HG03469 (cell line): ENCODE results near the gene KCND3.

Source experiments
- ATAC-seq: cut with Tn5 transposase; IDR thresholded peaks from one replicate; pipeline ENCODE4 v1.9.1; 2021; ENCODE audit warnings: mild to moderate bottlenecking, moderate library complexity, moderate number of reproducible peaks; ENCODE audit not compliant: unreplicated experiment

Gene KCND3

DNA sequence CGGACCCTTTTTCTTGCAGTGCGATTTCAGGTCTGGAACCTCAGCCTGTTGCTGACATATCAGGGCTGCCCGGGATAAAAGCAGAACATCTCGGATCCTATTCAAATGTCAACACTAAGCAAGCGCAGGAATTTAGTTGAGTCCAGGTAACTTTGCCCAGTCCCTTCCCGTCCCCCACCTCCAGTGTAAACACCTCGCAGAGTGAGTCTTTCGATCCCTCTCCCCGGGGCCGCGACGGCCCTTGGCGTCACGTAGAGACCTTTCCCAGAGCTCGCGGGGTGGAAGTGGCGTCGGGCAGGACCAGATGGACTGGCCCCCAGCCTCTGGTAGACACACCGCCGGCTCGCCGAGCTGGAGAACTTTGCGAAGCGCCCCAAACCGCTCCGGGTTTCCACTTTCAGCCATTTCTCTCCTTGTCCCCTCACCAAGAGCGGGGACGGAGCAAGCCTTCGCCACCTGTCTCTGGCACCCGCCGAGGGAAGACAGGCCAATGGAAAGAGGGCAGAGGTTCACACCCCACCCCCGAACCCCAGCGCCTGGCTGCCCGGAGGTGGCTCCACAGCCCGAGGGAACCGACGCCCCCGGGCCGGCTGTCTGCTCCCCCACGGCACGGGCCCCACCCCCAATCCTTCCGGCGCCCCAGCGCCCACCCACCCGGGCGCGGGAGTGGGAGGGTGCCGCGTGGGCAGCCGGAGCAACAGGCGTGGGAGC, 570 bp downstream of the KCND3 start:
- ATAC-seq = no peak

DNA sequence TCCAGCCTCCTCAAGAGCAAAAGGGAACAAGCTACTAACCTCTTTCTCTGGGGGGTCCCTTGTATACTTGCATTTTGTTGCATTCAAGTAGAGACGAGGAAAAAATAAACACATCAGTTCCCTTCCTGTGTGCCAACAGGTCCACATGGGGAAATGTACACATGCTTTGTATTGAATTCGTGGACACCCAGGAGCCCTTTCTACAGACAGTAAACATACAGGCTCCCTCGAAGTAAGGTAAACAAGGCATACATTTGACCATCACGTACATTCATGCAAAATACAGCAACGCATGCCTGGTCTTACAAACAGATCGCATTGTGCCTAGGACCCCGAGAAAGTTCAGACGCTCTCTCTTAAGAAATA, 1.1 kb downstream of the KCND3 start:
- no peak for ATAC-seq

DNA sequence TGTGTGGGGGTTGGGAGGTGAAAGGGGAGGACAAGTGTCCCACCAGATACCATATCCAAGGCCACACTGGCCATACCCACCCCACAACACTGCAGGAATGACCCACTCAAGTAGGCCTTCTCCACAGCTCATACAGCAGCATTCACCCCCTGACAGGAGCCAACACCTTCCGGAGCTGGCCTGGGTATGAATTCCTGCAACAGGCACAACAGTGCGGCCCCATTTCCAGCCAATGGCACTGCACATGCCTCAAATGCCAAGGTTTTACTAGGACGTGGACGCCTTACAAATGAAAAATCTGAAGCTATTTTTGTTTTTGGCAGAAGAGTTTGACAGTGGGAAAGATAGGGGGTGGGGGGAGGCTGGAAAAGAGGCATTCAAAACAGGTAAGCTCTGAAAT, 2.0 kb downstream of the KCND3 start:
- ATAC-seq = no peak

DNA sequence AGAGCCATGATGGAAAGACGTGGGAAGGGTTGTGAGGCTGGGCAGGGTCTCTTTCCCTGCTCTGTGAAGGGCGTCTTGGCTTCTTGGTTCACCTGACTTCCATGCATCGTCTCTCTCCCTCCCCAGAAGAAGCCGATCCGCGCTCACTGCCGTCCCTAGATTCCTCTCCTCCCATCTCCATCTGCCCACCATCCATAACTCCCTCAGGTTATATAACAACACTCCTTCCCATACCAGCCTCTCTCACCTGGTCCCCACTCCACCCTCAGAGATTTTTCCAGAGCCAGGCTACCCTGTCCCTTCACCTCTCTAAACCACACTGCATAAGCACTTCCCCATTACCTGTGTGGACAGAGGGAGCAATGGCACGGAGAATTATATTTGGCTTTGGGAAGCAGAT, 6.0 kb downstream of the KCND3 start:
- no peak for ATAC-seq

DNA sequence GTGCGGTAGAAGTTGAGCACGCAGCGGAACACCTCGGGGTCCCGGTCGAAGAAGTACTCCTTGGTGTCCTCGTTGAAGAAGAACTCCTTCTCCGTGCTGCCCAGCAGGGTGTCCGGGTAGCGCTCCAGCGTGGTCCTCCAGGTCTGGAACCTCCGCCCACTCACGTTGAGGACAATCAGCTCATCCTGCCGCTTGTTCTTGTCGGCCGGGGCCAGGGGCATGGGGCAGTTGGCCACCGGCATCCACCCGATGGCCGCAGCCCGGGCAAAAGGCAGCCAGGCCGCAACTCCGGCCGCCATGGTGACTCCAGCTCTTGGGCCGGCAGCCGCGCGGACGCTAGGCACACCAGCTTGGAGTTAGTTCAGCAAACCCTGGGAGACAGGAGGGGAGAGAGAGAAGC, 7.0 kb downstream of the KCND3 start:
- no peak for ATAC-seq

DNA sequence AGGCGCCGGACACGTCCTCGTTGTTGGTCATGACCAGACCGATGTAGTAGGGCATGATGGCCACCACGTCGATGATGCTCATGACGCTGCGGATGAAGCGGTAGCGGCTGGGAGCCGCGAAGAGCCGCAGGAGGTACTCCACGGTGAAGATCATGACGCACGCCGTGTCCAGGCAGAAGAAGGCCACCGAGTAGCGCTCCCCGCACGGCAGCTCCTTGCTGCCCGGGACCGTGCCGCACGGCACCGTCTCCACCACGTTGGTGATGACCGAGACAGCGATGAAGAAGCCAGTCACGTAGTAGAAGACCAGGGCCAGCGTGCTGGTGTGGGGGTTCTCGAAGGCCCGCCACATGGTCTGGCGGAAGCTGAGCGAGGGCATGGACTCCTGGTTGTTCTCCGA, 7.6 kb downstream of the KCND3 start:
- ATAC-seq = no peak

DNA sequence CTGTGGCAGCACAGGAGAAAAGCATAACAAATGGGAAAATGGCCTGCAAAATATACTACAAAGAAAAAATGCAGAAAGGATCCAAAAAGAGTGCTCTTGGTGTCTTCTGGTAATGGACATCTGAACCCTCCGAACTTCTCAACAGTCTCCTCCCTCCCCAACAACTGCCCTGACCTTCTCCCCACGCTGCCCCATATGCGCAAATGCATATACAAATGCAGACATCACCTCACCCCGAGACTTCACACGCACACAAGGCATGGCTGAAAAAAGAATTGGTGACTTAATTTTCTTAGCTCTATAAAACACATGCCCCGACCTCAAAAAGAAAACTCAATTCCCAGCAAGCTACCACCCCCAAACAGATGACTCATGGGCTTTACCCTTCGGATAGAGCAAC, 8.4 kb downstream of the KCND3 start:
- no peak for ATAC-seq

DNA sequence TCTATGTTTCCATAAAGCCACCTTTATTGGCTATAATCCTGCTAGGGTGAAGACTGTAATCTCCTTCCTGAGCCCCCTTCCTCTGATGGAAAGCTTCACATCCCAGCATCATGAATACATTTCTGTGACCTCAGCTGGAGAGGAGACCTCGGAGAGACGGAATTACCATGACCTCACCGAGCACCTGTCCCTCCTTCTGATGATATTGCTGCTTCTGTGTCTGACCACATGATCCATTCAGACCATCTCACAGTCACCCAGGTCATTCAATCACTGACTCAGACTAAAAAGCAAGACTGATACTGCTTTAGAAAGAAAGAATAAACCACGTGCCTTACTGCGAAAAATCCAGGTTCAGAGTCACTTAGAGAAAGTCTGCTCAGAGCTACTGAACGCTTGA, 8.8 kb downstream of the KCND3 start:
- ATAC-seq = no peak

DNA sequence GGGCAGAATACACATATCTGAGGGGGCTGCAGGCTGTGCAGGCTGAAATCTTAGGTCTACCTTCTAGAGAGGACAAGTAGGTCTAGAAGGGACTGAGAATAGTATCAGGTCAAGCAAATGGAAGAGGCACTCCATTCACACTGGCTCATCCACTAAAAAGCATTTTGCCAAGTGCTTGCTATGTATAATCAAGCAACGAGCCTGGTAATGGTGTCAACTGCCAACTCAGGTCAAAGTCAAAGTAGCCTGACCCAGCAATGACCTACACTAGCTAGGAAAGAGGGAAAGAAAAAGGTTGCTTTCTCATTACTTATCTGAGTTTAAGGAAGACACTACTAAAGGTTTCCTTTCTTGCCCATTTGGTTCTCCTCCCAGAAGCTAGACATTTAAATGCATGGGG, 10.8 kb downstream of the KCND3 start:
- ATAC-seq = no peak

DNA sequence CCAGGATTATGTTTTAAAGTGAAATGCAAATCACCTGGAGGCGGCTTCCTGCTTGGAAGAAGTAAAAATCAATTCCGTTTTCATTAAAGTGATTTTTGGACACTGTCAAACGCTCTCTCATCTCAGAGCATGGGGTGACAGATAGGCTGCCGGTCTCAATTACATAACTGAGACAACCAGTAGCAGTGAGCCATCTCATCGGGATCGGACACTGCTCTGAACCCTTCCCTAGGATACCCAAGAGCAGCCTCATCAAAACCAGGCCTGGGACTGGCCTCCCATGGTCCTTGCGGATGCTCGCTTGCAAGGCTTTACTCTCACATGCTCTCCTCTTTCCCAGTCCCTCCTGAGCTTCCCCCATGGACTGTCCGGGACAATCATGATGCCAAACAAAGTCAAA, 12.1 kb downstream of the KCND3 start:
- ATAC-seq = no peak

DNA sequence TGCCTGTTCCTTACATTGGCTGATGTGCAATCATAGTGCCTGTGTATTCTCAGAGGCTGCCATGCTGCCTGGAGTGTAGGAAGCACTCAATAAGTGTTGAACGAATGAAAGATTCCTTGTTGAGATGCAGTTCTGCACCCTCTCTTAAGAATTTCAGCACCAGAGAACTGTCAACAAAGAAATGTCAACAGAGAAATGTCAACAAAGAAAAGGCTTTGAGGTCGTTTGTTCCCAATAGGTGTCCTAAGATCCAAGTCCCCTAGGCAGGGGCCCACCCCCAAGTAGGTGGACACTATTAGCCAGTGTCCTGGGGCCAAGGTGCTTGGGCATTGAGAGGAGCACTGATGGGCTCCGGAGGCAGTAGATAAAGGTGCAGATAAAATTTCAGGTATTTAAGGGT, 12.6 kb downstream of the KCND3 start:
- no peak for ATAC-seq

DNA sequence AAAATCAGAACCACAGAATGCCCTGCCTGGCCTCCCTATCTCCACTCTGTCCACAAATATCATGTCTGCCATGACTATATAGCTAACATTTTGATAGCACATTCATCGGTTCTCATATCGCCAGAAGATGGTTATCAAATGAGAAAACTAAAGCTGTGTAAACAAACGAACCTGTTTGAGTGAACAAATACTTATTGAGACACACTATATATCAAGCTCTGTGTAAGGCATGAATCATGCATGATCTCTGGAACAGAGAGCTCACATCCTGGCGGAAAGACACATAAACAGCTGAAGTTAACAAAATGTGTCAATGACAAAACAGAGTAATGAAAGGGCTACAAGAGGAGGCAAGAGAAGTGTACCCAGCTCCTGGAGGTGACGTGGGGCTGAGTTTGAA, 13.1 kb downstream of the KCND3 start:
- no peak for ATAC-seq

DNA sequence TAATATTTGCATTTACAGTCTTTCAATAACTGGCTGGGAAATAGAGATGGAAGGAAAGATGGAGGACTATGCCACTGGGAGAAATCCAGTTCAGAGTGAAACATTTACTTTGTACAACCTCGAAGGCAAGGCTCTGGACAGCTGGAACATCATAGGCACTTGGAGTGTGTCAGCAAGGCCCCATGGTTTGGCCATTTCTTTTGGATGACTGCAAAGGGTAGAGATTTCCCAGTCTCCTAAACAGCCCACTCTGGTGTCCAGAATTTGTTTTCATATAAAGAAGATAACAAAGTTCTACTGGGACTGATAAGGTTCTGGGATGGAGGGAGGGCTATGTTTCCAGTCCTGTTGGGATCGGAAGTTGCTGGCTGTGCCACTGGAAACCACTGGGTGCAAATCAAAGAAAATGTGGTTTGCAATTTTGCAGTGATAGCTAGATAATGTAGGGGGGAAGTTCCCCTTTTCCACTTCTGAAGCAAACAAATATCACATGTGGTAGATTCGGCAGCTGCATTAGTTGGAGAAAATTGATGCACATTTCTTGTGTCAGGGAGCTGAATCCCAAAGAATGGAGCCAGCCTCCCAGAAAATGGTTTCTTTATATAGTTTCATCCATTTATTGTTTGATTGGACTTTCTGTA, 16.2 kb downstream of the KCND3 start:
- ATAC-seq = no peak

DNA sequence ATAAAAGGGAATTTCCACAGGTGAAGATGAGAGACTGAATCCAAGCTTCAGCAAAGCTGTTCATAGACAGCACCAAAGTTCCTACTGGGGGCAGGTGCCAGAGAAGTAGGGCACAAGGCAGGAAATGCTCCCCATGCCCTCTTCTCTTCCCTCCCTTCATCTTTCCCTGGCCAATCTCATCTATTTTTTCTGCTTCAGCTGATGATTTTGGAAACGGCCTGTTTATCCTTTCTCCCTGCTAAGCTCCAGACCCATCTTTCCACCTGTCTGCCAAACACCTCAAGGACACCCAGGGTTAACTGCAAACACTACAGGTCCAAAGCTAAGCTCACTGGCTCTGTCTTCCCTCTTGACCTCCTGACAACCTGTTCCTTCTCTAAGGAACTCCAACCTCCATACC, 18.1 kb downstream of the KCND3 start:
- no peak for ATAC-seq

DNA sequence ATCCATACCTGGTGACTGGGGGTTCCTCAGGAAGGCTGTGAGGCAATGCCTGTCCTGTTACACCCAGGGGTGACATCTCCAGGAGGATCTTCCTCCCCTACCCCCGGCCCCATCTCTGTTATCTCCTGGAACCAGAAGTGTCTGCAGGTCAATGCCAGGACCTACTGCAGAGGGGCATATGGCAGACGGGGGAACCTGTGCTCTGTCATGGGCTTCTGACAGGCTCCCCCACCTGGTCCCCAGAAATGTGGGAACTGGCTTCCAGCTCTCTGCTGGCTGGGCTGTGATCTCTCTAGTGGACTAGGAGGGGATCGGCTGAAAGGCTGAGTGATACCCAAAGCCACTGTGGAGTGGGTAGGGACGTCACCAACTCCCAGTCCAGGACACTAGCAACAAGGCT, 21.0 kb downstream of the KCND3 start:
- no peak for ATAC-seq

DNA sequence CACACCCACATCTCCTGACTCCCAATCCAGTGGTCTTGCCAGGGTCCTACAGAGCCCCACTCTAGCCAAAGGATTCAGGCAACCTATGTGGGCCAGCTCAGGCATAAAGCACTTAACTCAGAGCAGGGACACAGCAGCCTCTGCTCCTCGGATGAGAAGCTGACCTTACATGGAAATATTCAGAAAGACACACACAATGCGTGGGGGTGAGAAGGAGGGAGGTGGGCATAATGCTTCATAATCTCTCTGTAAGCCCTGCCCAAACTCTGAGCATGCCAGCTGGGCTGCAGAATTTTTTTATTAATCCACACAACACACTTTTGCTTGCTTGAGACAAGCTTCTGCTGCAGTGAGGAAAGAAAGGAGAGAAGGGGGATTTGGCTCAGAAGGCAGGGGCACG, 21.6 kb downstream of the KCND3 start:
- no peak for ATAC-seq

DNA sequence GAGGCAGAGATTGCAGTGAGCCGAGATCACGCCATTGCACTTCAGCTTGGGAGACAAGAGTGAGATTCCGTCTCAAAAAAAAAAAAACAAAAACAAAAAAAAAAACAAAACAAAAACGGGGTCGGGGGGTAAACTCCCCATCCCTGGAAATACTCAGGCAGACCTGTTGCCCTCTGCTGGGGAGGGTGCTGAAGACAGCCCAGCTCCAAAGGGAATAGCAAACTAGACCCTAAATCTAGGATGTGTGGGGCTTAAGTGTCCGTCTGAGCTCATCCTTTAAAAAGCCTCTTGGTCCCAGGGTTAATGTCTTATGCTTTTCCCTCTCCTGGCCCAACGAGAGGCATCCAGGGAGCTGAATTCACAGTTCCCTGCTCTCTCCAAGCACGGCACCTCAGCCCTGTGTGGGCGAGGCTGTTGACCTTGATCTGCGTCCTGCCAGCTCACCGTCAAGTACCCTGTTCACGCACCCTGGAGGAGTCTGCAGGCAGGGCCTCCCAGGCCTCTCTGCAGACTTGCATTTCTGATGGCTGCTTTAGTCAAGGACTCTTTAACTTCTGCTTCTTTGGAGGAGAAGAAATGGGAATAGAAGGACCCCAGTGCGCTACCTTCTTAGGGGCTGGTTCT, 22.3 kb downstream of the KCND3 start:
- no peak for ATAC-seq

DNA sequence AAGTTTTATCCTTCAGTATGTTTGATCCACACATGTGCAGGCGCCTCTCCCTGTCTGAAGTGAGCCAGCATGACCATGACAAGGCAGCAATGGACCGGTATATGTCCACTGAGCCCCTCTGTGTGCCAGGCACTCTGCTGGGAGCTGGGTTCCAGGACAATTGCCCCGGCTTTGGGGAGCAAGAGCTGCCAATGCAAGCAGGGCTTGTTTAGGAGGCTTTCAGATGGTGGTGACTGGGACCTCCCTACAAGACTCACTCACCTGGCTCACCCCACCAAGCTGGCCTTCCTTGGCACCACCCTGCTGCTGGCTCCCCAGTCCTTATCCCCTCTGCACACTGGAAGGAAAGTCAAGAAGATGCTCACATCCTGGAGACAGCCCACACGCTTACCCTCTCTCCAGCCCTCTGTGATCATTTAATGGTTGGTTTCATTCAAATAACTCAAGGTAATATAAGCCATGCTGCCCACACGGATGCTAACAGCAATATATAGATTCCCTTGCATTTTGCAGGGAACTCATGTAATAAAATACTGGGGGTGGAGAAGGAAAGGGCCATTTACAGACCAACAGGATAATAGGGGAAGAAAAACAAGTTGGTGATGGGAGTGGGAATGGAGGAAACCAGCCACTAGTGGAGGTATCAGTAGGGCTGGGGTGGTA, 23.6 kb downstream of the KCND3 start:
- ATAC-seq = no peak

DNA sequence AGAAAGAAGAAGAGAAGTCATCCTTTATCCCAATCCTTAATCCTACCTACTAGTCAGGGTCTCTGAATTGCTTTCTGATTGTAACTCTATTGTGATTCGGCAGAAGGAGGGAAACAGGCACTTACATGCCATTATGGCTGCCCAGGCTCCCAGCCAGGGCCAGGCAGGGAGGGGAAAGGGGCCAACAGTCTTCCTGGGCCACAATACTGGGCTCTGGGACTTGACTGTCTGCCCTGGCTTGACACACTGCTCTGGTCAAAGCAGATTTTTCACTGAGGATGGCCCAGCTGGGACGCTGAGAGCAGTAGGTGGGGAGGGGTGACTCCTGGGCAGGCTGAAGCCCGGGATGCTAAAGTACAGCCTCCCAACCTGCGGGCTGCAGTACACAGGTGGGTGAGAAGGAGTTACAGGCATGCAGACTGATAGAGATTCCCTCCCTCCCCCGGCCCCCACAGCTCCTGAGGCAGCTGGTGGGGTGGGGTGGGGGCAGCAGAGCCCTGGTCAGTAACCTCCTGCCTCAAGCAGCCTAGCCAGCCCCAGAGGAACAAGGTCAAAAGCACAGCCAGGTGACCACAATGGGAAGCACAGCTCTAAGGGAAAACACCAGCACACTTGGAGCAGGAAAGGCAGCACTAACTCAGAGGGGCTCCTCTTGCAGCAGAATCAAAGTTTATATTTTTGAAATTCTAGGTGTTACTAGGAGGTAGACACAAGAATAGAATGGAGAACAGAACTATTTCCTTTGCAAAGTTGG, 25.3 kb downstream of the KCND3 start:
- ATAC-seq = no peak

DNA sequence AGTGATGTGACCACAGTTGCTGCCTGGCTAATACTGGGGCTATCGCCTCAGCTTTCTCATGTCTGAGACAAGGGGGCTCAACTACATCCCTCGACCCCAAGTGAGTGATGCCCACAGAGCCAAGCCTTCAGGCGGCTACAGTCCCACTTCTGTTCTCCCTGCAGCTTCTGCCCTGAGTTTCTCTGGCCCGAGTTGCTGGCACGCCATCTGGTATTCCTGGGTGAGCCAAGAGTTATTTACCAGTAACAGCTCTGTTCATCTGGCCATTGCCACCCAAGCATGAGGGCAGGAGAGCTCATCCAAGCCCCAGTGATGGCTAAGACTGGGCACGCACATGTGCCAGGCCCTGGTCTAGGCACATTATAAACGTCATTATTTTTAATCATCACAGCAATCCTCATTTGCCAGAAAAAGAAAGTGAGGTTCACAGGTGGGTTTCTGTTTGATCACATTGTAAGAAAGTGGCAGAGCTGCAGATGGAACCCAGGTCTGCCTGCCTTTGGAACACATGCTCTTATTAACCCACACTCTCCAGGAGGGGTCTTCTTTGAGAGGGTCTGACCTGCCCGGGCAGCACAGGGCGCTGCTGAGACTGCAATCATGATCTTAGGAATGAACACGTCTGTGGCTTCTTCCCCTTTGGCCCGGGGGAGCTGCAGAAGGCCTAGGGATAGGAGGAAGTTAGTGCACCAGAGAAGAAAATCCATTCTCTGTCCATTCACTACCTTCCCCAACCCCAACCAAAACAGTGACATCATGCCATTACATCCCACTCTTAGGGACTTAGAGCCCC, 27.5 kb downstream of the KCND3 start:
- no peak for ATAC-seq

DNA sequence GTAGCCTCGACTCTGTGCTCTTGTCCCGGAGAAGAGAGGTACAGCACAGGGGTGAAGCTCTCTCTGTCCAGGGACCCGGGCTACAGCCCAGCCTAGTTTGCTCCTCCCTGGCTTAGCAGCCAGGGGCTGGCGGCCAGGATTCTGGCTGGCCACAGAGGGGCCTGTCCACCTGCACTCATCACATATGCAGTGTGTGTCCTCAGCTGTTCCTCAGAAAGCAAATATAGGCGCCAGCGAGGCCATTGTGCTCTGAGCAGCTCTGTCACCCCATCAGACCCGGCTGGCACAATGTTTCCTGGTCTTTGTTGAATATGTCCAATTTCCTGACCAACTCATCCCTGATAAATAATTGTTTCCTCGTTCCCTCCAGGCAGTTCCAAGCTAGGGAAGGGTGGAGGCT, 28.5 kb downstream of the KCND3 start:
- no peak for ATAC-seq
